HCT116 (cell line): ENCODE measurements around the gene ARL6IP6. TPM values are rescaled to one million over a fixed set of nuclear protein-coding genes. Genes with fewer than 3 reads are reported as not detected.

Source experiments
- ATAC-seq: fragments of 200-7000 bp; cut with Tn5 transposase; 2 replicates; pipeline ENCODE4 v1.9.1; 2020; ENCODE audit warnings: mild to moderate bottlenecking, moderate library complexity
- BruUV-seq: library from RNA; stranded (reverse); fragments of 400-500 nt; replicated peaks from 2 replicates; lab custom pipeline; 2021; lab: Mats Ljungman, UMichigan
- CTCF ChIA-PET: fragments of 300-600 bp; sonication (Branson Sonifier 250); formaldehyde crosslinking; loops from one replicate; lab custom pipeline; 2021; ENCODE audit warnings: antibody characterized with exemption; lab: Charles Lee
- POLR2A ChIA-PET: fragments of 300-600, 350-600 bp; sonication (Branson Sonifier 250); formaldehyde crosslinking; loops from one replicate; lab custom pipeline; 2021; ENCODE audit warnings: antibody characterized with exemption; lab: Charles Lee
- RAD21 ChIA-PET, 2 experiments: fragments of 300-600 bp; sonication (Branson Sonifier 250); formaldehyde crosslinking; loops; one replicate each; lab custom pipeline; 2023; ENCODE audit warnings: low total read pairs in 2 of 2; ENCODE audit not compliant: uncharacterized antibody in 2 of 2, unreplicated experiment in 2 of 2, low non-redundant PET in 1 of 2; lab: Charles Lee
- DNase-seq: peaks from one replicate; pipeline ENCODE4 v3.0.0-alpha.2; 2010; ENCODE audit warnings: low read depth, low spot score
- H2AFZ ChIP-seq: fragments of 200-600 bp; shearing (Covaris generic), sonication (generic); 2 replicates; pipeline ENCODE4 v1.6.1; 2017; ENCODE audit warnings: low read depth, mixed run types, mixed read lengths, antibody characterized with exemption, low read length; ENCODE audit not compliant: poor library complexity, severe bottlenecking
- H3K27ac ChIP-seq: 2 replicates; pipeline ENCODE4 v1.5.1; 2012; ENCODE audit warnings: low read depth, low read length
- H3K27me3 ChIP-seq: fragments of 200-600 bp; sonication (generic); 2 replicates; pipeline ENCODE4 v1.6.1; 2016; ENCODE audit warnings: mixed run types, low read length, mixed read lengths; ENCODE audit not compliant: insufficient read depth
- H3K36me3 ChIP-seq, 2 experiments: fragments of 200-500 bp in 1 of 2; fragments of 200-600 bp in 1 of 2; sonication (Bioruptor generic) in 1 of 2; sonication (generic) in 1 of 2; 2 replicates each; pipeline versions ENCODE4 v1.5.1 to v1.6.1; 2014 to 2016; ENCODE audit warnings: low read length in 2 of 2, inconsistent platforms in 1 of 2, mixed read lengths in 1 of 2, mixed run types in 1 of 2; ENCODE audit not compliant: insufficient read depth in 2 of 2, control insufficient read depth in 1 of 2
- H3K4me1 ChIP-seq, 2 experiments: fragments of 200-600 bp in 1 of 2; sonication (generic) in 1 of 2; 2 replicates each; pipeline versions ENCODE4 v1.5.1 to v1.6.1; 2012 to 2017; ENCODE audit warnings: low read length in 2 of 2, inconsistent platforms in 1 of 2, mild to moderate bottlenecking in 1 of 2, mixed read lengths in 1 of 2, mixed run types in 1 of 2, moderate library complexity in 1 of 2; ENCODE audit not compliant: insufficient read depth in 2 of 2, control insufficient read depth in 1 of 2
- H3K4me2 ChIP-seq: fragments of 200-600 bp; sonication (generic); 2 replicates; pipeline ENCODE4 v1.6.1; 2017; ENCODE audit warnings: mixed run types, low read length, mixed read lengths
- H3K4me3 ChIP-seq, 2 experiments: fragments of 200-600 bp in 1 of 2; sonication (generic) in 1 of 2; replicated peaks in 1 of 2; 2 replicates each; pipeline ENCODE4 v1.5.1; 2011 to 2016; ENCODE audit warnings: low read length in 2 of 2, control low read depth in 1 of 2, low read depth in 1 of 2, mild to moderate bottlenecking in 1 of 2, mixed read lengths in 1 of 2, mixed run types in 1 of 2
- H3K79me2 ChIP-seq: fragments of 200-600 bp; sonication (generic); 2 replicates; pipeline ENCODE4 v1.6.1; 2017; ENCODE audit warnings: mild to moderate bottlenecking, mixed run types, low read length, moderate library complexity, mixed read lengths; ENCODE audit not compliant: insufficient read depth
- H3K9ac ChIP-seq: fragments of 200-600 bp; sonication (generic); 2 replicates; pipeline ENCODE4 v1.6.1; 2016; ENCODE audit warnings: low read length, mixed read lengths
- H3K9me2 ChIP-seq: fragments of 200-600 bp; sonication (generic), shearing (Covaris generic); 2 replicates; pipeline ENCODE4 v1.6.1; 2017; ENCODE audit warnings: mixed run types, mild to moderate bottlenecking, moderate library complexity; ENCODE audit not compliant: insufficient read depth
- H3K9me3 ChIP-seq, 2 experiments: fragments of 200-500 bp in 1 of 2; fragments of 200-600 bp in 1 of 2; sonication (Bioruptor generic) in 1 of 2; sonication (generic) in 1 of 2; 2 replicates each; pipeline ENCODE4 v1.6.1; 2014 to 2017; ENCODE audit warnings: low read length in 2 of 2, mixed read lengths in 2 of 2, inconsistent platforms in 1 of 2, low read depth in 1 of 2, mild to moderate bottlenecking in 1 of 2, mixed run types in 1 of 2, moderate library complexity in 1 of 2; ENCODE audit not compliant: control insufficient read depth in 1 of 2, insufficient read depth in 1 of 2
- H4K20me1 ChIP-seq: fragments of 200-600 bp; sonication (generic), shearing (Covaris generic); 2 replicates; pipeline ENCODE4 v1.6.1; 2017; ENCODE audit warnings: mixed run types, mild to moderate bottlenecking, moderate library complexity; ENCODE audit not compliant: insufficient read depth
- CBX3 ChIP-seq: IDR thresholded peaks from 2 replicates; pipeline ENCODE4 v1.6.1; 2012; ENCODE audit warnings: low read depth
- CEBPB ChIP-seq: IDR thresholded peaks from 2 replicates; pipeline ENCODE4 v1.6.1; 2012; ENCODE audit warnings: low read depth
- ELF1 ChIP-seq: IDR thresholded peaks from 2 replicates; pipeline ENCODE4 v1.6.1; 2012; ENCODE audit warnings: low read depth, borderline replicate concordance
- EZH2 ChIP-seq: fragments of 200-600 bp; sonication (generic); IDR thresholded peaks from 2 replicates; pipeline ENCODE4 v1.6.1; 2017; ENCODE audit warnings: antibody characterized with exemption, mixed run types
- FOSL1 ChIP-seq: IDR thresholded peaks from 2 replicates; pipeline ENCODE4 v1.6.1; 2012; ENCODE audit warnings: low read depth
- REST ChIP-seq: IDR thresholded peaks from 2 replicates; pipeline ENCODE4 v1.6.1; 2012; ENCODE audit warnings: low read depth
- SIN3A ChIP-seq: IDR thresholded peaks from 2 replicates; pipeline ENCODE4 v1.6.1; 2012; ENCODE audit warnings: low read depth
- SP1 ChIP-seq: IDR thresholded peaks from 2 replicates; pipeline ENCODE4 v1.6.1; 2012; ENCODE audit warnings: low read depth
- SRF ChIP-seq: IDR thresholded peaks from 2 replicates; pipeline ENCODE4 v1.6.1; 2012; ENCODE audit warnings: low read depth
- TCF7L2 ChIP-seq: IDR thresholded peaks from 2 replicates; pipeline ENCODE4 v1.7.0; 2011; ENCODE audit warnings: borderline replicate concordance, inconsistent platforms; ENCODE audit not compliant: insufficient read depth, insufficient read length; ENCODE audit errors: extremely low read depth
- YY1 ChIP-seq: IDR thresholded peaks from 2 replicates; pipeline ENCODE4 v1.6.1; 2011; ENCODE audit warnings: low read length, low read depth, moderate library complexity, mild to moderate bottlenecking; ENCODE audit not compliant: insufficient replicate concordance; ENCODE audit errors: extremely low read depth
- intact Hi-C: fragments of 100-400 bp; cut with micrococcal nuclease; formaldehyde crosslinking; loops from 2 replicates; pipeline ENCODE4 v1.10.0; 2022
- total RNA-seq: library from RNA; stranded (reverse); gene quantifications from one replicate; pipeline ENCODE4 v1.2.1, GENCODE V29; 2021; ENCODE audit not compliant: unreplicated experiment
- TF ChIP-seq, protein P1 (sequence below), 3 experiments: fragments of 200-600 bp in 1 of 3; sonication (generic) in 1 of 3; IDR thresholded peaks in 2 of 3; conservative IDR thresholded peaks in 1 of 3; 2 replicates each; pipeline ENCODE4 v1.5.1; 2012 to 2017; ENCODE audit warnings: low read depth in 2 of 3, low read length in 2 of 3, antibody characterized with exemption in 1 of 3, borderline replicate concordance in 1 of 3, control low read depth in 1 of 3, mild to moderate bottlenecking in 1 of 3, mixed read lengths in 1 of 3, mixed run types in 1 of 3, moderate library complexity in 1 of 3; ENCODE audit not compliant: insufficient read depth in 1 of 3
- TF ChIP-seq, protein P2 (sequence below): IDR thresholded peaks from 2 replicates; pipeline ENCODE4 v1.6.1; 2012

ARL6IP6 gene
- total RNA-seq, 1 experiment from 2014 or later: 37.8 TPM

DNA sequence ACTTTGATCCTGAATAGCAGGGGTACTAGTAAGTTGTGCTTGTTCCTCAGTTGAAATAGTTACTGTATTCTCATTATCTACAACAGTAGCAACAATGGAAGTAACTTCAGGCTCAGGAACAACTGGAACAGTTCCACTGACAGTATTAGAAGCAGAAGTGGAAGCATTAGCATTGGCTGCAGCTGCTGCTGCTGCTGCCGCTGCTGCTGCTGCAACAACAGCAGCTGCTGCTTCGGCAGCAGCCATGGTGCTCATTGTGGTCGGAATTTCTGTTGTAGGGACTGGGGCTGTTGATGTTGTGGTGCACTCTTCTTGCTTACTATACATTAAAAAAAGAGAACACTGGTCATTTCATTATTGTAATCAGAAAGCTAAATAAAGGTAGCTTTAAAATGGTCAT lies 42.0 kb upstream of the ARL6IP6 start:
- Histone ChIP-seq H3K27me3 (no peaks in the 10 kb centered on the region), H3K4me2 (no peak overlapping the region), H3K36me3 (peaks cover 45 to 60% of the 10 kb centered on the region in 2 experiments), H2AFZ (no peak overlapping the region), H3K4me3 (no peak overlapping the region), H3K9ac (no peak overlapping the region), H3K4me1 (no peaks in the 10 kb centered on the region), H3K79me2 (peaks cover 39% of the 10 kb centered on the region; the same call in 1 of the 2 replicates), H3K9me2 (no peaks in the 10 kb centered on the region), H4K20me1 (no peaks in the 10 kb centered on the region), H3K27ac (no peak overlapping the region), H3K9me3 (no peaks in the 10 kb centered on the region)
- ChIA-PET POLR2A (no interaction called here), RAD21 (no interaction called here), CTCF (interaction anchor here (1.1 kb wide), 1 partner anchor 40 kb away, joined by 4 read pairs; no protein-coding TSS in a partner anchor)
- intact Hi-C loops: no loop called here
- DNase-seq: no peak
- no TSS peak for BruUV-seq
- no peak for ATAC-seq
- TF ChIP-seq, protein P1, sequence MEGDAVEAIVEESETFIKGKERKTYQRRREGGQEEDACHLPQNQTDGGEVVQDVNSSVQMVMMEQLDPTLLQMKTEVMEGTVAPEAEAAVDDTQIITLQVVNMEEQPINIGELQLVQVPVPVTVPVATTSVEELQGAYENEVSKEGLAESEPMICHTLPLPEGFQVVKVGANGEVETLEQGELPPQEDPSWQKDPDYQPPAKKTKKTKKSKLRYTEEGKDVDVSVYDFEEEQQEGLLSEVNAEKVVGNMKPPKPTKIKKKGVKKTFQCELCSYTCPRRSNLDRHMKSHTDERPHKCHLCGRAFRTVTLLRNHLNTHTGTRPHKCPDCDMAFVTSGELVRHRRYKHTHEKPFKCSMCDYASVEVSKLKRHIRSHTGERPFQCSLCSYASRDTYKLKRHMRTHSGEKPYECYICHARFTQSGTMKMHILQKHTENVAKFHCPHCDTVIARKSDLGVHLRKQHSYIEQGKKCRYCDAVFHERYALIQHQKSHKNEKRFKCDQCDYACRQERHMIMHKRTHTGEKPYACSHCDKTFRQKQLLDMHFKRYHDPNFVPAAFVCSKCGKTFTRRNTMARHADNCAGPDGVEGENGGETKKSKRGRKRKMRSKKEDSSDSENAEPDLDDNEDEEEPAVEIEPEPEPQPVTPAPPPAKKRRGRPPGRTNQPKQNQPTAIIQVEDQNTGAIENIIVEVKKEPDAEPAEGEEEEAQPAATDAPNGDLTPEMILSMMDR (IDR thresholded peaks at IDR 0.05 in 2 of 3, conservative IDR thresholded peaks at IDR 0.05 in 1 of 3; ENCODE audit: borderline replicate concordance in 1 of 3, insufficient read depth in 1 of 3, low read depth in 2 of 3, low read length in 2 of 3): no peak
- TF ChIP-seq ELF1 (no peak), EZH2 (no peak), CBX3 (no peak), SRF (no peak), CEBPB (no peak), FOSL1 (no peak), YY1 (no peak), TCF7L2 (no peak), SIN3A (no peak), SP1 (no peak), REST (no peak)
- TF ChIP-seq, protein P2, sequence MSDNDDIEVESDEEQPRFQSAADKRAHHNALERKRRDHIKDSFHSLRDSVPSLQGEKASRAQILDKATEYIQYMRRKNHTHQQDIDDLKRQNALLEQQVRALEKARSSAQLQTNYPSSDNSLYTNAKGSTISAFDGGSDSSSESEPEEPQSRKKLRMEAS: no peak
